ENCODE results near the gene NEK1. TPM values are rescaled to one million over a fixed set of nuclear protein-coding genes. Genes with fewer than 3 reads are reported as not detected.

Gene NEK1
- total RNA-seq, 2 experiments from 2014 or later = 7.4 to 26.2 TPM

GRCh38 chr4:169634975-169635374 lies 22.6 kb upstream of the NEK1 start:
- peaks cover 46% of the 10 kb centered on the region; the same call in 1 of the 2 replicates for H3K79me2 ChIP-seq (ENCODE audit: insufficient read depth, low read depth, low read length)
- CTCF ChIA-PET (ENCODE audit: unreplicated experiment) = no interaction called here

GRCh38 chr4:169632896-169633295 lies 20.5 kb upstream of the NEK1 start:
- ChIA-PET POLR2A (interaction anchor here (0.9 to 2.1 kb wide), 2 partner anchors 17 to 20 kb away, joined by 4 to 9 read pairs; no protein-coding TSS in a partner anchor), CTCF (ENCODE audit: unreplicated experiment) (no interaction called here)
- Histone ChIP-seq H3K27ac (ENCODE audit: low read depth, low read length, poor library complexity, severe bottlenecking) (no peak overlapping the region), H3K79me2 (ENCODE audit: insufficient read depth, low read depth, low read length) (peaks cover 67% of the 10 kb centered on the region; the same call in 1 of the 2 replicates), H3K4me2 (ENCODE audit: low read length) (no peak overlapping the region), H3K4me1 (ENCODE audit: insufficient read depth, low read length, poor library complexity, severe bottlenecking) (peaks cover 24% of the 10 kb centered on the region), H3K9me2 (ENCODE audit: insufficient read depth, low read length) (no peaks in the 10 kb centered on the region), H4K20me1 (ENCODE audit: insufficient read depth, low read length) (0 out of 2 replicates have a peak, but pooled peaks cover 4% of the 10 kb centered on the region), H3K4me3 (ENCODE audit: low read depth, low read length, poor library complexity, severe bottlenecking) (no peak overlapping the region), H2AFZ (ENCODE audit: low read length) (no peak overlapping the region), H3K36me3 (ENCODE audit: insufficient read depth, low read length) (peaks cover 27% of the 10 kb centered on the region), H3K9me3 (ENCODE audit: low read length) (no peaks in the 10 kb centered on the region)
- TF ChIP-seq CTCF (conservative IDR thresholded peaks at IDR 0.05; ENCODE audit: low read length) (no peak), EZH2phosphoT487 (IDR thresholded peaks at IDR 0.05; ENCODE audit: borderline replicate concordance, low read depth, low read length) (no peak)
- no TSS peak for BruUV-seq (replicated peaks)
- DNase-seq (ENCODE audit: low spot score) = no peak
- intact Hi-C loops (cut with micrococcal nuclease; ENCODE audit: unreplicated experiment) = no loop called here

More at GRCh38 chr4:169634975-169635374, 22.6 kb upstream of the NEK1 start:
- Histone ChIP-seq H3K4me2 (ENCODE audit: low read length) (no peak overlapping the region), H3K4me3 (ENCODE audit: low read depth, low read length, poor library complexity, severe bottlenecking) (no peak overlapping the region), H3K36me3 (ENCODE audit: insufficient read depth, low read length) (peaks cover 48% of the 10 kb centered on the region), H3K4me1 (ENCODE audit: insufficient read depth, low read length, poor library complexity, severe bottlenecking) (peaks cover 3% of the 10 kb centered on the region), H4K20me1 (ENCODE audit: insufficient read depth, low read length) (0 out of 2 replicates have a peak, but pooled peaks cover 4% of the 10 kb centered on the region), H2AFZ (ENCODE audit: low read length) (no peak overlapping the region), H3K9me3 (ENCODE audit: low read length) (no peaks in the 10 kb centered on the region), H3K9me2 (ENCODE audit: insufficient read depth, low read length) (no peaks in the 10 kb centered on the region), H3K27ac (ENCODE audit: low read depth, low read length, poor library complexity, severe bottlenecking) (no peak overlapping the region)
- BruUV-seq (replicated peaks) = no TSS peak
- intact Hi-C loops (cut with micrococcal nuclease; ENCODE audit: unreplicated experiment) = no loop called here
- DNase-seq (ENCODE audit: low spot score) = no peak
- TF ChIP-seq CTCF (conservative IDR thresholded peaks at IDR 0.05; ENCODE audit: low read length) = no peak
- TF ChIP-seq EZH2phosphoT487 (IDR thresholded peaks at IDR 0.05; ENCODE audit: borderline replicate concordance, low read depth, low read length) = no peak
- POLR2A ChIA-PET = interaction anchor here (0.7 to 2.1 kb wide), 7 partner anchors 8 to 625 kb away, joined by 3 to 9 read pairs (median 5); partner anchors contain the start of gene CBR4

DNA sequence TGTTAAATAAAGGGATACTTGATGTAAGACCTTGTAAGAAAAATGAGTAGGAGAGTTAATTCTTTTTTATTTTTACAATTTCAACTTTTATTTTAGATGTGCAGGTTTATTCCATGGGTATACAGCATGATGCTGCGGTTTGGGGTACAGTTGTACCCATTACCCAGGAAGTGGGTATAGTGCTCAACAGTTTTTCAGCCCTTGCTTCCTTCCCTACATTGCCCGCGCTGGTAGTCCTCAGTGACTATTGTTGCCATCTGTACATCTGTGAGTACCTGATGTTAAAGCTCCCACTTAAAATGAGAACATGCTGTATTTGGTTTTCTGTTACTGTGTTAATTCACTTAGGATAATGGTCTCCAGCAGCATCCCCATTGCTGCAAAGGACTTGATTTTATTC lies 17.7 kb upstream of the NEK1 start:
- H3K27ac ChIP-seq (ENCODE audit: low read depth, low read length, poor library complexity, severe bottlenecking) = peak overlapping the region; percentile 17
- peaks cover 25% of the 10 kb centered on the region for H3K4me1 ChIP-seq (ENCODE audit: insufficient read depth, low read length, poor library complexity, severe bottlenecking)
- H3K4me3 ChIP-seq (ENCODE audit: low read depth, low read length, poor library complexity, severe bottlenecking) = no peak overlapping the region
- H4K20me1 ChIP-seq (ENCODE audit: insufficient read depth, low read length) = 0 out of 2 replicates have a peak, but pooled peaks cover 9% of the 10 kb centered on the region
- H3K79me2 ChIP-seq (ENCODE audit: insufficient read depth, low read depth, low read length) = peaks cover 93% of the 10 kb centered on the region
- H2AFZ ChIP-seq (ENCODE audit: low read length) = no peak overlapping the region
- H3K36me3 ChIP-seq (ENCODE audit: insufficient read depth, low read length) = peaks cover 7% of the 10 kb centered on the region
- intact Hi-C loops (cut with micrococcal nuclease; ENCODE audit: unreplicated experiment) = no loop called here
- H3K4me2 ChIP-seq (ENCODE audit: low read length) = peak overlapping the region; percentile 54; the same call in 1 of the 2 replicates
- no TSS peak for BruUV-seq (replicated peaks)
- CTCF ChIA-PET (ENCODE audit: unreplicated experiment) = no interaction called here
- POLR2A ChIA-PET = interaction anchor here (0.7 to 1.2 kb wide), 6 partner anchors 8 to 29 kb away, joined by 3 to 9 read pairs (median 3); partner anchors contain the start of gene CLCN3
- DNase-seq (ENCODE audit: low spot score) = no peak
- no peaks in the 10 kb centered on the region for H3K9me3 ChIP-seq (ENCODE audit: low read length)
- TF ChIP-seq EZH2phosphoT487 (IDR thresholded peaks at IDR 0.05; ENCODE audit: borderline replicate concordance, low read depth, low read length) (no peak), CTCF (conservative IDR thresholded peaks at IDR 0.05; ENCODE audit: low read length) (no peak)
- H3K9me2 ChIP-seq (ENCODE audit: insufficient read depth, low read length) = no peaks in the 10 kb centered on the region
